NT2/D1 (cell line): ENCODE measurements around the gene SH3YL1.

Experiments
- DNase-seq: peaks from one replicate; pipeline ENCODE4 v3.0.0-alpha.2; 2011; ENCODE audit warnings: low read depth, low spot score
- H3K27me3 ChIP-seq: 2 replicates; pipeline ENCODE4 v1.6.0; 2011; ENCODE audit warnings: mild to moderate bottlenecking; ENCODE audit not compliant: insufficient read length, insufficient read depth
- H3K36me3 ChIP-seq: 2 replicates; pipeline ENCODE4 v1.6.1; 2011; ENCODE audit warnings: mild to moderate bottlenecking, low read length, mixed read lengths; ENCODE audit not compliant: insufficient read depth, insufficient read length
- H3K4me1 ChIP-seq: 2 replicates; pipeline ENCODE4 v1.5.1; 2011; ENCODE audit not compliant: insufficient read depth, insufficient read length
- H3K4me3 ChIP-seq: 2 replicates; pipeline ENCODE4 v1.5.1; 2011; ENCODE audit warnings: low read depth; ENCODE audit not compliant: insufficient read length
- H3K9ac ChIP-seq: 2 replicates; pipeline ENCODE4 v1.6.0; 2011; ENCODE audit warnings: low read depth; ENCODE audit not compliant: insufficient read length
- H3K9me3 ChIP-seq: 2 replicates; pipeline ENCODE4 v1.5.1; 2011; ENCODE audit warnings: mild to moderate bottlenecking, low read length; ENCODE audit not compliant: insufficient read depth
- SUZ12 ChIP-seq: IDR thresholded peaks from 2 replicates; pipeline ENCODE4 v1.6.1; 2011; ENCODE audit not compliant: insufficient read length, insufficient read depth; ENCODE audit errors: extremely low read depth
- YY1 ChIP-seq: IDR thresholded peaks from 2 replicates; pipeline ENCODE4 v1.6.1; 2011; ENCODE audit not compliant: insufficient read length, insufficient read depth
- ZNF274 ChIP-seq: IDR thresholded peaks from 2 replicates; pipeline ENCODE4 v1.6.1; 2011; ENCODE audit warnings: mild to moderate bottlenecking, low read depth, low read length

Gene SH3YL1, protein sequence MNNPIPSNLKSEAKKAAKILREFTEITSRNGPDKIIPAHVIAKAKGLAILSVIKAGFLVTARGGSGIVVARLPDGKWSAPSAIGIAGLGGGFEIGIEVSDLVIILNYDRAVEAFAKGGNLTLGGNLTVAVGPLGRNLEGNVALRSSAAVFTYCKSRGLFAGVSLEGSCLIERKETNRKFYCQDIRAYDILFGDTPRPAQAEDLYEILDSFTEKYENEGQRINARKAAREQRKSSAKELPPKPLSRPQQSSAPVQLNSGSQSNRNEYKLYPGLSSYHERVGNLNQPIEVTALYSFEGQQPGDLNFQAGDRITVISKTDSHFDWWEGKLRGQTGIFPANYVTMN

DNA sequence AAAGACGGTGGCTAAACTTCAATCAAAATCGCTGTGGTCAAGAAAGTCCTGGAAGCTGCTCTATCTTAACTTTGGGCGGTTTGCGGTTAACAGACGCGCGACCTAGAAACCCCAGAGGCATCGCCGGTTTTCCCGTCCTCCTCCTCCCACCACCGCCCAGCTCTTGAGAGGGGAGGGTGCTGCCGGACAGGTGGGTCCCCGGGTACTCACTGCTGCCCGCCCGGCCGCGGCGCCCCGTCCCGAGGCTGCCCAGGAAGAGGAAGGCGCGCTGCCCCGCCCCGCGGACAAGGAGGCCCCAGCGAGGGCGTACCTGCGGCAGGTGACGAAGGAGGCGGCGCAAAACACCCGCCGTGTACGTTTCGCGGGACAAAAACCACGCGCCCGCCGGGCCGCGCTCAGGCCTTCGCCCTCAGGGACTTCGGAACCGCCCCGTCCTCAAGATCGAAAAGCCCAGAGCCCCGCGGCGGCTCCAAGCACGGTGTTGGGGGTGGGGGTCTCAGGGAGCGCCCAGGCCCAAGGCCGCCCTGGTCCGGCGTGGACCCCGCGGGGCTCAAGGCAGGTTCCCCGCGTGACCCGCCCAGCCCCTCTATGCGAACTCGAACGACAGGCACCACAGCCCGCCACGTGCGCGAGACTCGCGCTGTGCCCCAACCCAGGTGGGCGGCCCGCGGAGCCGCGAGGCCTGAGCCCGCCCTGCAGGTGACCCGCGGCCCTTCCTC, at the start of gene SH3YL1:
Gene SH3YL1, minus strand, starts transcription at position 259 of the 719 bp plus-strand sequence. Its CDS starts 48 bp downstream, at position 211.
- Histone ChIP-seq H3K36me3 (peaks cover 29% of the 10 kb centered on the region), H3K4me3 (peak within 1 kb of the TSS; percentile 90), H3K9ac (peak within 1 kb of the TSS; percentile 96), H3K9me3 (no peaks in the 10 kb centered on the region), H3K27me3 (no peaks in the 10 kb centered on the region), H3K4me1 (no peaks in the 10 kb centered on the region)
- DNase-seq, result no peak
- TF ChIP-seq SUZ12 (no peak), YY1 (no peak), ZNF274 (no peak)

DNA sequence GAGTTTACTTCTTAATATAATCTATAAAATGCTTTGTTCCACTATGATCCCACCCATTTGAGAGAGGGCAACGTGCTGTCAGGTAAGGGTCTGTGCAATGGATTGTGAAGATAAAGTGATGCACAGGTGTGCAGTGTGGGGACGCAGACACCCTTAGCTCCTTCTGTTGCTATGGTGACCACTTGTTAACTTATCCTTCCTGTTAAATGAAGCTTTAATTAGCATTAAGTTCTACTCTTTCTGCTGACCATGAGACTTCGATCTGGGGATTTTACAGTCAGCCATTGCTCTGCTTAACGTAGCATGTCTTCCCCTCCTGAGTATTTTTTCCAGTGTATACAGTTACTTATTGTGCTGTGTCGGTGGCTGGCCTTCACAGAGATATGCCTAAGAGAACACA, 47.2 kb upstream of the SH3YL1 start:
- Histone ChIP-seq H3K9ac (no peak overlapping the region), H3K27me3 (peaks cover 2% of the 10 kb centered on the region), H3K36me3 (no peaks in the 10 kb centered on the region), H3K9me3 (no peaks in the 10 kb centered on the region), H3K4me3 (no peak overlapping the region), H3K4me1 (peaks cover 7% of the 10 kb centered on the region)
- DNase-seq, result no peak
- TF ChIP-seq ZNF274 (no peak), YY1 (no peak), SUZ12 (no peak)

DNA sequence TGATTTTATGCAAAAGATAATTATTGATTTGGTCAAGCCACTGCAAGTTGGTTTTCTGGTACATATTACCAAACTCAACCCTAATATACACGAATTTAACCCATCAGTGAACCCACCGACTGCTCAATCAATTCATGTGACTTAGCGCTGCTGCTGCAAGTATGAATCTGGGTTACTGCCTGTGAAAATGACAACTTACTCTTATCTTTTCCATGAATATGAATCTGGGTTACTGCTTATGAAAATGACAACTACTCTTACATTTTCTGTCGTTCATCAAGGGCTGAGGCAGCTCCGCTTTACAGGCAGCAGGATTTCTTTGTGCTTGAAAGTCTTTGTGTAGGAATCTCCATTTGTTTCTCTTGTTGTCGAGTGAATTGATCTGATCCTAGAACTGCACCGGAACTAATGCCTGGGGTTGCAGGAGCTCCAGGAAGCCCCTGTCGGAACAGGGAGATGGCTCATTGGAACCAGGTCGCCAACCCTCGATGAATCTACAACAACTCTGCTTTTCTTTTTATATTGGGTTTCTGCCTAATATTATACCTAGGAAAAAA, 46.2 kb upstream of the SH3YL1 start:
- H3K9ac ChIP-seq, result no peak overlapping the region
- no peak for DNase-seq
- no peaks in the 10 kb centered on the region for H3K27me3 ChIP-seq
- H3K9me3 ChIP-seq, result no peaks in the 10 kb centered on the region
- TF ChIP-seq YY1, result no peak
- no peak for TF ChIP-seq ZNF274
- TF ChIP-seq SUZ12, result no peak
- no peaks in the 10 kb centered on the region for H3K36me3 ChIP-seq
- peaks cover 7% of the 10 kb centered on the region for H3K4me1 ChIP-seq
- no peak overlapping the region for H3K4me3 ChIP-seq

DNA sequence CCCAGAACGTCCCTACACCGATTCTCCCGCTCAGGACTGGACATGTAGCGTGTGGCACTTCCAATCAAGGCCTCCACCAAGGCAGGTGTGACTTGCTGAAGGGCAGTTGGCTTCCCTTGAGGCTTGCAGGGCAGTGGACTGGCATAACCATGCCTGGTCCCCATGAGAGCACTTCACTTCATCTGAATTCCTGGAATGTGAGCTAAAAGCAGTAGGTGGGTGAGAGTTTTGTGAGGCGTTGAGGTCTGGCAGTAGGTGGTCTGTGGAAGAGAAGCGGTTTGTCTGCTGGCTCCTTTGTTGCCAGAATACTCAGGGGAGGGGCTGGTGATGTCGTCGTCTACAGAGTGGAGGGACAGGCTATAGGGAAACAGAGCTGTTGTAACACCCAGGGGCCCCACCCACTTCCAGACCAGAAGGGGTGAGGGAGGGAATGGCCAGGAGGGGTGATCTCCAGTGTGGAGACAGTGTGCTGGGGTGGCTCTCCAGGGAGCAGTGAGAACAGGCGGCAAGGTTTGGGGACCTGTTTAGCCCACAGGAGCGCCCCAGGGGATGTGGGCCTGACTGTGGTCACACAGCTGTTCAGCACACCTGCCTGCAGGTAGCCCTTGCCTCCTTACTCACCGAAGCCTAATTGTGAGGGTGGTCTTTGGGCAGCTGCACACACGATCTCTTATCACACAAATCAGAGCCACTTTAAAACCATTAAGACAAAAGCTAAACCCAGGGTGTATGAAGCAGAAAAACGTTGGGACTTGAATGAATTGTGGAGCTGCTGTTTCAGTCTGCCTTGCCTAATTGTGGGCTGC, 45.5 kb upstream of the SH3YL1 start:
- no peak for TF ChIP-seq YY1
- TF ChIP-seq ZNF274, result no peak
- no peak for TF ChIP-seq SUZ12
- H3K9me3 ChIP-seq, result no peaks in the 10 kb centered on the region
- DNase-seq, result peak; percentile 73
- H3K36me3 ChIP-seq, result no peaks in the 10 kb centered on the region
- peaks cover 7% of the 10 kb centered on the region for H3K4me1 ChIP-seq
- H3K27me3 ChIP-seq, result no peaks in the 10 kb centered on the region
- H3K9ac ChIP-seq, result no peak overlapping the region
- no peak overlapping the region for H3K4me3 ChIP-seq

DNA sequence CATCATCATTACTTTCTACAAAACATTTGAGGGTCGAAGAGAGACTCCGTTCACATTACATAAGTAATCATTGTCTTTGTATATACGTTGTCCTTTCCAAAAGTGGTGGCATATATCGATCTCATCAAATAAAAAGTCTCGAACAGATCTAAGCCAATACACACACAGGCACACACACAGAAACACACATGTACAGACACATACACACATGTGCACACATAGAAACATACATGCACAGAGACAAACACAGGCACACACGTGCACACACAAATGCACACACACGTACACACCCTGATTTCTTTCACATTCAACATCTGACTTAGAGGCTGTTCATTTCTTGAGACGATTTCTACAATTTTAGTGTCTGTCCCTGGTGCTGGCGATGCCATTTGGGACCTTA, 41.5 kb upstream of the SH3YL1 start:
- Histone ChIP-seq H3K36me3 (no peaks in the 10 kb centered on the region), H3K4me3 (no peak overlapping the region), H3K27me3 (no peaks in the 10 kb centered on the region), H3K9ac (no peak overlapping the region), H3K4me1 (peaks cover 7% of the 10 kb centered on the region), H3K9me3 (no peaks in the 10 kb centered on the region)
- DNase-seq, result no peak
- TF ChIP-seq SUZ12, result no peak
- no peak for TF ChIP-seq YY1
- TF ChIP-seq ZNF274, result no peak

DNA sequence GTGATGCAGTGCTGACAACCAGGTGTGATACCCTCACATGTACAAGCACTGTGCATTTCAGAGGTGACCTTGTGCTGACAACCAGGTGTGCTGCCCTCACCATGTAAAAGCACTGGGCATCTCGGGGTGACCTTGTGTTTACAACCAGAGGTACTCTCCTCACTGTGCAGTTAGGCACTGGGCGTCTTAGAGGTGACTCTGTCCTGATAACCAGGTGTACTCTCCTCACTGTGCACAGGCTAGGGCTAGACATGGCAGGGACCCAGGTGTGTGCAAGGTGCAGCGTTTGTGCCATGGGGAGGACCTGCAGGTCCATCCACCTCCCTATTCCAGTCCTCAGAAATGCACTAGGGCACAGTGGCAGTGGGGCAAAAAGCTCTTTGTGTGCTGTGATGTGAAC, 32.5 kb upstream of the SH3YL1 start:
- Histone ChIP-seq H3K4me3 (no peak overlapping the region), H3K36me3 (no peaks in the 10 kb centered on the region), H3K9me3 (no peaks in the 10 kb centered on the region; the same call in 1 of the 2 replicates), H3K4me1 (no peaks in the 10 kb centered on the region), H3K27me3 (peaks cover 3% of the 10 kb centered on the region), H3K9ac (no peak overlapping the region)
- DNase-seq, result no peak
- no peak for TF ChIP-seq YY1
- TF ChIP-seq SUZ12, result no peak
- TF ChIP-seq ZNF274, result no peak
